Esophagus squamous epithelium (tissue), 4 donors: ENCODE data around the gene SHKBP1.

Source experiments
- CTCF ChIP-seq, 6 experiments: fragments of 450-650 bp in 4 of 6; fragments of 200-600 bp in 2 of 6; sonication (generic) in 2 of 6; IDR thresholded peaks; one replicate each; pipeline ENCODE4 v1.5.1; 2016 to 2019; ENCODE audit warnings: antibody characterized with exemption in 6 of 6, mild to moderate bottlenecking in 4 of 6, moderate library complexity in 4 of 6
- POLR2A ChIP-seq, 4 donors: fragments of 450-650 bp; IDR thresholded peaks; one replicate each; pipeline ENCODE4 v1.6.1; 2017; ENCODE audit warnings: antibody characterized with exemption in 4 of 4, mild to moderate bottlenecking in 4 of 4, moderate library complexity in 3 of 4

GRCh38 chr19:40622773-40623075 is 46.1 kb downstream of the SHKBP1 start:
- TF ChIP-seq CTCF (IDR thresholded peaks at IDR 0.05) (no peak), POLR2A (IDR thresholded peaks at IDR 0.05) (no peak)
